DMS79 treated with DMSO at 0.1 percent for 48 hours (cell line): ENCODE data around the gene FOXD4.
"Not testable (repeated sequence)": the region's sequence is repeated elsewhere in the genome, so short reads cannot be mapped to it uniquely, and the experiment has no call there.

Source experiments
- DNase-seq: peaks from one replicate; lab custom pipeline; 2025; lab: John Stamatoyannopoulos, UW

FOXD4 gene

GRCh38 chr9:117995-118467 lies at the start of gene FOXD4:
Gene FOXD4 (minus strand): TSS chr9:118417. CDS start chr9:118119, 298 bp downstream.
- not testable (repeated sequence) for DNase-seq

- DNase-seq = not testable (repeated sequence)
Measured at GRCh38 chr9:159871-160270, 41.7 kb upstream of the FOXD4 start.

GRCh38 chr9:151173-151572 lies 33.0 kb upstream of the FOXD4 start:
- DNase-seq = not testable (repeated sequence)

GRCh38 chr9:139880-140279 lies 21.7 kb upstream of the FOXD4 start:
- DNase-seq = not testable (repeated sequence)

- DNase-seq = not testable (repeated sequence)
Measured at GRCh38 chr9:117144-117994, 848 bp downstream of the FOXD4 start.

GRCh38 chr9:116239-117077 lies 1.8 kb downstream of the FOXD4 start:
- DNase-seq = not testable (repeated sequence)

GRCh38 chr9:115118-115451 lies 3.1 kb downstream of the FOXD4 start:
- not testable (repeated sequence) for DNase-seq

- peak; percentile 32 for DNase-seq
Measured at GRCh38 chr9:114267-115117, 3.7 kb downstream of the FOXD4 start.

- not testable (repeated sequence) for DNase-seq
Measured at GRCh38 chr9:113468-114266, 4.5 kb downstream of the FOXD4 start.

- not testable (repeated sequence) for DNase-seq
Measured at GRCh38 chr9:112589-113467, 5.4 kb downstream of the FOXD4 start.

- not testable (repeated sequence) for DNase-seq
Measured at GRCh38 chr9:110672-111071, 7.5 kb downstream of the FOXD4 start.

- DNase-seq = not testable (repeated sequence)
Measured at GRCh38 chr9:109540-109939, 8.7 kb downstream of the FOXD4 start.

- DNase-seq = not testable (repeated sequence)
Measured at GRCh38 chr9:108742-109495, 9.3 kb downstream of the FOXD4 start.

- DNase-seq = not testable (repeated sequence)
Measured at GRCh38 chr9:105991-106390, 12.2 kb downstream of the FOXD4 start.

GRCh38 chr9:100430-100829 lies 17.8 kb downstream of the FOXD4 start:
- not testable (repeated sequence) for DNase-seq

- not testable (repeated sequence) for DNase-seq
Measured at GRCh38 chr9:99867-100266, 18.4 kb downstream of the FOXD4 start.

- DNase-seq = not testable (repeated sequence)
Measured at GRCh38 chr9:98775-99174, 19.4 kb downstream of the FOXD4 start.

GRCh38 chr9:94992-95391 lies 23.2 kb downstream of the FOXD4 start:
- not testable (repeated sequence) for DNase-seq

- DNase-seq = not testable (repeated sequence)
Measured at GRCh38 chr9:94323-94722, 23.9 kb downstream of the FOXD4 start.
